PFSK-1 (cell line): ENCODE measurements around the gene ADCY2.

ENCODE experiments used
- FOXP2 ChIP-seq: optimal IDR thresholded peaks from 2 replicates; pipeline ENCODE3; 2011; ENCODE audit warnings: borderline replicate concordance, control low read depth, inconsistent platforms; ENCODE audit not compliant: insufficient read depth; ENCODE audit errors: extremely low read length, extremely low read depth
- POLR2AphosphoS5 ChIP-seq: IDR thresholded peaks from 2 replicates; pipeline ENCODE4 v1.6.1; 2012; ENCODE audit warnings: low read depth, mild to moderate bottlenecking, control low read depth, low read length, moderate library complexity
- SIN3A ChIP-seq: IDR thresholded peaks from 2 replicates; pipeline ENCODE4 v1.6.1; 2012; ENCODE audit warnings: mild to moderate bottlenecking, low read length, moderate library complexity, borderline replicate concordance; ENCODE audit not compliant: insufficient read depth
- TAF1 ChIP-seq: IDR thresholded peaks from 2 replicates; pipeline ENCODE4 v1.6.1; 2012; ENCODE audit warnings: low read length, control low read depth, borderline replicate concordance; ENCODE audit not compliant: insufficient read depth
- TF ChIP-seq, protein P1 (sequence below), 2 experiments: IDR thresholded peaks; 2 replicates each; pipeline versions ENCODE4 v1.6.1 to v1.8.0; 2011 to 2012; ENCODE audit warnings: low read depth in 2 of 2, low read length in 2 of 2, control low read depth in 1 of 2, inconsistent platforms in 1 of 2, mild to moderate bottlenecking in 1 of 2, moderate library complexity in 1 of 2; ENCODE audit not compliant: insufficient read depth in 1 of 2

Gene ADCY2

DNA sequence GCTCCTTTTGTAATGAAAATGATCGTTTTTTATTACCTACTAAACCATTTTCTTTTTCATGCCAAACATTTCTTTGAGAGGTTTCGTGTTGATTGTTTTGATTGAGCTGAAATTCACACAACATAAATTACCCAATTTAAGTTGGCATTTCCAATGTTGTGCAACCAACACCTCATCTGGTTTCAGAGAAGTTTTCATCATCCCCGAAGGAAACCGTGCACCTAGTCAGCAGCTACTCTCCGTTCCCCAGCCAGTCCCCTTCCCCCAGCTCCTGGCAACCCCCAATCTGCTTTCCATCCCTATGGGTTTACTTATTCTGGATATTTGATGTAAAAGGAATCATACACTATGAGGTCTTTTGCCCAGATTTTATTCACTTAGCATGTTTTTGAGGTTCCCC, 123.6 kb downstream of the ADCY2 start:
- no peak for TF ChIP-seq SIN3A

DNA sequence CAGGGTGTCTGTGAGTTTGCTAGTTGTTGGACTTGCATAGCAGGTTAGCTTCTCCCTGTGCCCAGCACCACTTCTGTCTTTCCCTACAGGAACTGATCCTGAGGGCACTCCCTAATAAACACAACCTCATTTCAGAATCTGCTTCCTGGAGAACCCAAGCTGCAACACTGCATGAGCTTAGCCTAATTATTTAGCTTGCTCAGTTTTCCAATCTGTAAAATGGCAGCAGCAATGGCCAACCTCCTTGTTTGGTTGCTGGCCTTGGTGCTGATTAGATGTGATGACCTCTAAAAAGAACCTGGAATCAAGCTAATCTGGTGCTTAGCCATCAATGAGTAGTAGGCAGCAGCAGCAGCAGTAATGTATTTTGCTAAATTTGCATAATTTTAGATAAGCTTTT, 133.9 kb downstream of the ADCY2 start:
- TF ChIP-seq POLR2AphosphoS5 (no peak), TAF1 (no peak), SIN3A (no peak)
- TF ChIP-seq, protein P1, sequence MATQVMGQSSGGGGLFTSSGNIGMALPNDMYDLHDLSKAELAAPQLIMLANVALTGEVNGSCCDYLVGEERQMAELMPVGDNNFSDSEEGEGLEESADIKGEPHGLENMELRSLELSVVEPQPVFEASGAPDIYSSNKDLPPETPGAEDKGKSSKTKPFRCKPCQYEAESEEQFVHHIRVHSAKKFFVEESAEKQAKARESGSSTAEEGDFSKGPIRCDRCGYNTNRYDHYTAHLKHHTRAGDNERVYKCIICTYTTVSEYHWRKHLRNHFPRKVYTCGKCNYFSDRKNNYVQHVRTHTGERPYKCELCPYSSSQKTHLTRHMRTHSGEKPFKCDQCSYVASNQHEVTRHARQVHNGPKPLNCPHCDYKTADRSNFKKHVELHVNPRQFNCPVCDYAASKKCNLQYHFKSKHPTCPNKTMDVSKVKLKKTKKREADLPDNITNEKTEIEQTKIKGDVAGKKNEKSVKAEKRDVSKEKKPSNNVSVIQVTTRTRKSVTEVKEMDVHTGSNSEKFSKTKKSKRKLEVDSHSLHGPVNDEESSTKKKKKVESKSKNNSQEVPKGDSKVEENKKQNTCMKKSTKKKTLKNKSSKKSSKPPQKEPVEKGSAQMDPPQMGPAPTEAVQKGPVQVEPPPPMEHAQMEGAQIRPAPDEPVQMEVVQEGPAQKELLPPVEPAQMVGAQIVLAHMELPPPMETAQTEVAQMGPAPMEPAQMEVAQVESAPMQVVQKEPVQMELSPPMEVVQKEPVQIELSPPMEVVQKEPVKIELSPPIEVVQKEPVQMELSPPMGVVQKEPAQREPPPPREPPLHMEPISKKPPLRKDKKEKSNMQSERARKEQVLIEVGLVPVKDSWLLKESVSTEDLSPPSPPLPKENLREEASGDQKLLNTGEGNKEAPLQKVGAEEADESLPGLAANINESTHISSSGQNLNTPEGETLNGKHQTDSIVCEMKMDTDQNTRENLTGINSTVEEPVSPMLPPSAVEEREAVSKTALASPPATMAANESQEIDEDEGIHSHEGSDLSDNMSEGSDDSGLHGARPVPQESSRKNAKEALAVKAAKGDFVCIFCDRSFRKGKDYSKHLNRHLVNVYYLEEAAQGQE (IDR thresholded peaks at IDR 0.05; ENCODE audit: insufficient read depth in 1 of 2, low read depth in 2 of 2, low read length in 2 of 2), result peak in 1 of 2 experiments; percentile 88; a peak in 2 of 4 replicates

DNA sequence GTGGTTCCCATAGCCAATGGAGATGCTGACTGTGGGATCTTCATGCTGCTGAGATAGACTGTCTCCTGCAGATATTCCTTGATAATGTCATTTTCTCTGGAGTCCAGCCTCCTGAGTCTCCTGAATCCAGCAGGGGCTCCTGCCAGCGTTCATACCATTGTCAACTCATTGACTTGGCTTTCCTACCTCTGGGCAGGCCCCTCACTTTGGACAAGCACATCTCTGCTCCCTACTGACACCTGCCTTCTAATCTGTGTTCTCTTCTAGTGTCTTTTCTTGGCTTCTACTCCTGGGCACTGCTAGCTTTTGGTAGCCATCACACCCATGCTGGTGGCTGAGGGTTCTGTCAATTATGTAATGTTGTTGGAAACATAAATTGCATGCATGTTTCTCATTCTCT, 138.0 kb downstream of the ADCY2 start:
- TF ChIP-seq POLR2AphosphoS5 (no peak), SIN3A (no peak), FOXP2 (no peak), TAF1 (no peak)
- TF ChIP-seq, protein P1 (IDR thresholded peaks at IDR 0.05; ENCODE audit: insufficient read depth in 1 of 2, low read depth in 2 of 2, low read length in 2 of 2), result no peak

DNA sequence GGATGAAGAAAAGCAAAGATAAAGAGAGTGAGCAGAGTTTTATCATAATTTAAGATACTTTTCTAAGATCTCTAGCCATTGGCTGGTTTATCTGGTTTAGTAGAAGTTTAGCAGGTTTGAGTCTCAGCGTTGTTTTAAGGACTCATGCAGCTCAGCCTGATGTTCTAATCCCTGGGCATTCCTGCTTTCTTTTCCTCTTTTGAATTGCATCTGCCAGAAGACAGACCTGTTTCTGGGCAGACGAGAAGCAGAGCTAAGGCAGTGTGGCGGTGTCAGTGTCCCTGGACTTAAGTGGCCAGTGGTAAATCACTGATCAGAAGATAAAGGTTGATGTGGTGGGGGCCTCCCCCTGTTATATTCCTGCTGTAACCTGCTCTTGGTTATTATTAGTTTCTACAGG, 138.6 kb downstream of the ADCY2 start:
- TF ChIP-seq SIN3A (no peak), POLR2AphosphoS5 (no peak), TAF1 (no peak), FOXP2 (no peak)
- TF ChIP-seq, protein P1 (IDR thresholded peaks at IDR 0.05; ENCODE audit: insufficient read depth in 1 of 2, low read depth in 2 of 2, low read length in 2 of 2), result no peak

DNA sequence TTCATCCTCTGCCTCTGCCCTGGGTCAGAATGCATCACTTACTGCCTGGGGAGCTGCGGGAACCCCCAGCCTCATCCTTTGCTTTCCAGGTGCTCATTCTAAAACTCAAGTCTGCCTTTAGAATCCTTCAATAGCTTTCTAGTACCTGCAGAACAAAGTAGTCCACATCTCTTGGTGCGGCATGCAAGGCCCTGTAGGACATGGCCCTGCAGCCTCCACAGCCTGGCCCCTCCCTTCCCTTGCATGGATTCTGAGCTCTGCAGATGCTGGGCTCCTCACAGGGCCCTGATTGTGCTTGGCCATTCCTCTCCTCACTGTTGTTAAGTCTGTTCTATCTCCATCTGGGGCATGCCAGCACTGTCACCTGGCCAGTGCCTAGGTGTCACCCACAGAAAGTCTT, 141.6 kb downstream of the ADCY2 start:
- no peak for TF ChIP-seq SIN3A
- no peak for TF ChIP-seq FOXP2
- no peak for TF ChIP-seq TAF1
- TF ChIP-seq, protein P1 (IDR thresholded peaks at IDR 0.05; ENCODE audit: insufficient read depth in 1 of 2, low read depth in 2 of 2, low read length in 2 of 2), result no peak
- no peak for TF ChIP-seq POLR2AphosphoS5

DNA sequence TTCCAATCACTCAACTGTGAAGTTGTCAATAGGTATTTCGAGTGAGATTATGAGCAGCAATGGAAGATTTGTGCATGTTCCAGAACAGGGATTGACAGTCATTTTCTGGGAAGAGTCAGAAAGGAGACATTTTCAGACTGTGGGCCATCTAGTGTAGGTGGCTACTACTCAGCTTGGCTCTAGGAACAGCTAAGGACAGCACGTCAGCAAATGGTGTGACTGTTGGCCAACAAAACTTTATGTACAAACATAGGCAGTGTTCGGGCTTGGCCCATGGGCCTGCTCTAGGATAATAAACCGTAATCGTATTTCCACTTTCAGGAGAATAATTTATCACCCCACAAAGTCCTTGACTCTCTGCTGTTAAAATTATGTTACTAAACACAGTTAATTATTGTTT, 143.6 kb downstream of the ADCY2 start:
- TF ChIP-seq TAF1 (no peak), POLR2AphosphoS5 (no peak), FOXP2 (no peak), SIN3A (no peak)
- TF ChIP-seq, protein P1 (IDR thresholded peaks at IDR 0.05; ENCODE audit: insufficient read depth in 1 of 2, low read depth in 2 of 2, low read length in 2 of 2), result no peak
